Activated CD8-positive, alpha-beta memory T cell treated with anti-CD3 and anti-CD28 coated beads for 4 hours (primary cell): Measurements from ENCODE around the gene NRDC.
"Not testable (repeated sequence)": the region's sequence is repeated elsewhere in the genome, so short reads cannot be mapped to it uniquely, and the experiment has no call there.

Experiments used
- DNase-seq, 2 donors: peaks; one replicate each; pipeline ENCODE4 v3.0.0-alpha.2; 2020; ENCODE audit warnings: low read depth in 2 of 2

The NRDC gene

DNA sequence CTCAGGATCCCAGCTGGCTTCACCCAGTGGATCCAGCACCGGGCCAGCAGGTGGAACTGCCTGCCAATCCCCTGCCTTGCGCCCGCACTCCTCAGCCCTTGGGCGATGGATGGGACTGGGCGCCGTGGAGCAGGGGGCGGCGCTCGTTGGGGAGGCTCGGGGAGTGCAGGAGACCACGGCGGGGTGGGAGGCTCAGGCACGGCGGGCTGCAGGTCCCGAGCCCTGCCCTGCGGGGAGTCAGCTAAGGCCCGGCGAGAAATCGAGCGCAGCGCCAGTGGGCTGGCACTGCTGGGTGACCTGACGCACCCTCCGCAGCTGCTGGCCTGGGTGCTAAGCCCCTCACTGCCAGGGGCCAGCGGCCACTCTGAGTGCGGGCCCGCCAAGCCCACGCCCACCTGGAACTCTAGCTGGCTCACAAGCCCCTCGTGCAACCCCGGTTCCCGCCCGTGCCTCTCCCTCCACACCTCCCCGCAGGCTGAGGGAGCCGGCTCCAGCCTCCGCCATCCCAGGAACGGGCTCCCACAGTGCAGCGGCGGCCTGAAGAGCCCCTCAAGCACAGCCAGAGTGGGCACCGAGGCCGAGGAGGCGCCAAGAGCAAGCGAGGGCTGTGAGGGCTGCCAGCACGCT lies 31.1 kb downstream of the NRDC start:
- DNase-seq = no peak

DNA sequence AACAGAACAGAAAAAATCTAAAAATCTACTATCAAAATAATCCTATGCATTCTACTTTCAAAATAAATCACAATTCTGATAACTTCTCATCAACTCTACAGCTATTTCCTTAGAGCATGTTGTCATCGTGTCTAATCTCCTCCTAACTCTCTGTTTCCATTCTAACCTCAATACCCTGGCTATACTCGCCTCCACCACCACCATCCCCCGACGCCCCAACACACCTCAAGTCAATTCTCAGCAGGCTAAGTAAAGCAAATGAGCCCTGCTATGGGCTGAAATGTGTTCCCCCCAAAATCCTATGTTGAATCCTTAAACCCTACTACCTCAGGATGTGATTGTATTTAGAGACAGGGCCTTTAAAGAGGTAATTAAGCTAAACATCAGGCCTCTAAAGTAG lies 34.6 kb downstream of the NRDC start:
- DNase-seq = no peak

DNA sequence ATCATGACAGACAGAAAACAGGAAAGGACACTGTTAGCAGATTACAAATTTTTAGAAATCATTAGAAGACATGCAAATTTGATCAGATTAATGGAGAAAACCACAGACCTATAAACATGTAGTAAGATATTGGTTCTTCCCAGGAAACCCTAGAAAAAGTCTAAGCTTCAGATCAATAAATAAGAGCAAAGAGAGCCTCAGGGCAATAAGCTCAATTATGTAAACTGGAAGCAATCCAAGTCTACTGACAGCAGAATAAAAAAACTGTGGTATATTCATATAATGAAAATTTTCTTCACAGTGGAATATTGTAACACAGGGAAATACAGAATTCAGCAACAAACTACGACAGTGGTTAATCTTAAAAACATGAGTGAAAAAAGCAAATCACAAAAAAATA lies 36.3 kb downstream of the NRDC start:
- DNase-seq = no peak

DNA sequence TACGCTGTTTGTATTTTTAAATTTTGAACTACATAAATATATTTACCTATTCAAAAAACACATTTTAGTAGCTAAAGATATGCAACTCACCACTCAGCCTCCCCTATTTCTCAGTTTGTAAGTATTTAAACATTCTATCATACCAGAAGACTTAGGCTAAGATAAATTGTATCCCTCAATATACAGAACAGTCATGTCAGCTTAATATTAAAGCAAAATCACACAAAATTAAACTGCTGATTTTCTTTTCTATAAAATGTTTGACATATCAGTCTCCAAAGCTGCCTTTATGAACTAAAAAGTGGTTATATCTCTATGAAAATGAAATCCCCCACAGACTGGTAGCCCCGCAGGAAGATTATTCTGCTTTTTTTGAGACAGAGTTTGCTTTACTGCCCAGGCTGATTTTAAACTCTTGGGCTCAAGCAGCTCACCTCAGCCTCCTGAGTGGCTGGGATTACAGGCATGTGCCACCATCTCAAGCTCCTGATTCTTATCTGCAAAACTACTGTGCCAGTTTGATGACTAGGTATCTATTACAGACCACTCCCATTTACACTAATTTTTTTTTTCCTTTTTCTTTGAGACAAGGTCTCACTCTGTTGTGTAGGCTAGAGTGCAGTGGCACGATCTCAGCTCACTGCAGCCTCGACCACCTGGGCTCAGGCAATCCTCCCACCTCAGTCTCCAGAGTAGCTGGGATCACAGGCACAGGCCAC lies 37.6 kb downstream of the NRDC start:
- no peak for DNase-seq

DNA sequence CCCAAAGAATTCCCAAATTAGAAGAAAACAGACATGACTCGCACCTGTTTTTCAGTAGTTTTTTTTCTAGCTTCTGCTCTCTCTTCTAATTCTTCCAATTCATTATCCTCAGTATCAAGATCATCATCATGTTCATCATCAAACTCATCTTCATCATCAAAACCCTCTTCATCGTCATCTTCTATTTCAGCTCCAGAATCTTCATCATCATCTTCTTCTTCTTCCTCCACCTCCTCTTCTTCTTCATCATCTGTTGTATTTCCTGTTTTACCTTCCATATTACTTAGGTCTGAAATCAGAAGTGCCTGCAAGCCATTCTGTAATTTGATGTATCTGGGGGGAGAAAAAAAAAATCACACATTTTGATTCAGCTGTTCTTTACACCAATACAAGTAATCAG lies 38.3 kb downstream of the NRDC start:
- no peak for DNase-seq

DNA sequence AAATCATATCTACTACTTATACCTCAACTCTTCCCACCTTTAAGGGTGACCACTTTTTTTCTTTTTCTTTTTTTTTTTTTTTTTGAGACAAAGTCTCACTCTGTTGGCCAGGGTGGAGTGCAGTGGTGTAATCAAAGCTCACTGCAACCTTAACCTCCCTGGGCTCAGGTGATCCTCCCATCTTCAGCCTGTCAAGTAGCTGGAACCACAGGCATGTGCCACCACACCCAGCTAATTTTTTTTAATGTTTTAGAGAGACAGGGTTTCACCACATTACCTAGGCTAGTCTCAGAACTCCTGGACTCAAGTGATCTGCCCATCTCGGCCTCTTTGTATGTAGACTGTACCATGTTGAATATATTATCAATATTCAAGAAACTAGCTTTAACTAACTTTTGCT lies 39.4 kb downstream of the NRDC start:
- DNase-seq = no peak

DNA sequence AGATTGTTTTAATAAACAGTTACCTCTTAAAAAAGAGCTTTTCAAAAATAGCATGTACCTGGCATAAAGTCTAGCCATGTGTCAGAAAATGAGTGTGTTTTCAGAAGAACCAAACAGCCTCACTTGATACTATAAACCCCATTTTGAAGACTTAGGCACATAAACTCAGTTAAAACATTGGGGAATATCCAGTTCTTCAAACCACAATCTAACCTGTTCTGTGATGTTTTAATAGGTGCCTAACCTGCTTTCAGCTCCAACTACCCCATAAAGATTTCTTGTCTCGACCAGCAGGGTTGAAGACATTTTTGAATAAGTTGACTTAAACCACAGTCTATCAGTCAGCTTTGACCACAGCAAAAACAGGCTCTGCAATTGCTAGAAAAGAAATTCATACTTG lies 41.3 kb downstream of the NRDC start:
- no peak for DNase-seq

DNA sequence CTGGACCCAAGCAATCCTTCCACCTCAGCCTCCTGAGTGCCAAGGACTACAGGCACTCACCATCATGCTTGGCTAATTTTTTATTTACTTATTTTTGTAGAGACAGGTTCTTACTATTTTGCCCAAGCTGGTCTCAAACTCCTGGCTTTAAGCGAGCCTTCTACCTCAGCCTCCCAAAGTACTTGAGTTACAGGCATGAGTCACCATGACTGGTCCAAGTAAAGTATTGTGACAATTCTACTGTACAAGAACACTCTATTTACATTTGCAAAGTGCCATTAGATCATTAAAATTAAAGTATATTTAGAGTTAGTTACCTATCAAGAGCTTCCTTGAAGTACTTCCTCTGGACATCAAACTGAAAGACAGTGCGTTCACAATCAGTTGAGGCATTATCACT lies 44.8 kb downstream of the NRDC start:
- DNase-seq = no peak

DNA sequence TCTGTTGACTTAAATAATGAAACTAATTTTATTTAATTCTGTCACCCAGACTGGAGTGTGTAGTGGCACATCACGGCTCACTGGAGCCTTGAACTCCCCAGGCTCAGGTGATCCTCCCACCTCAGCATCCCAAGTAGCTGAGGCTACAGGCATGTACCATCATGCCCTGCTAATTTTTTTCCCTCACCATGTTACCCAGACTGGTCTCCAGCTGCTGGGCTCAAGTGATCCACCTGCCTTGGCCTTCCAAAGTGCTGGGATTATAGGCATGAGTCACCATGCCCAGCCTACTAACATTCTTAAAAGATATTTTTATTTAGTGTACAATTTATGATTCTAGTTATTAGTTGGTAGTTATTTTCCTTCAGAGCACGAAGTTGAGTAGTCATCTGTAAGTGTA lies 49.5 kb downstream of the NRDC start:
- DNase-seq = no peak

DNA sequence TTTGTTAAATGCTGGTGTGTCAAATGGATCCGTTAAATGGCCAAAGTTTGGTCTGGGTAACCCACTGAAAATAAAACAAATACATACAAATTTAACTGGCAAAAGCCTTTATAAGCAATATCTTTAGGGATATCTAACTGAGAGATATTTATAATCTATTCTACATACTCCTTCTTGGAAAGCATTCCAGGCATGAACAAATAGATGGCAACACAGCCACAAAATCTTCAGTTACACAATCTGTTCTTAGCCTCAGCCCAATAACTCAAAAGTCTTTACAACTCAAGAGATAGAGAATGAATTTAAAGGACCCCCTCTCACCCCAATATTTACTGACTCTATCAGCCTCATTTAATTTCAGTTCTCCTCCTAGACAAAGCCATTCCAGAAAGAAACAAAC lies 58.7 kb downstream of the NRDC start:
- no peak for DNase-seq

DNA sequence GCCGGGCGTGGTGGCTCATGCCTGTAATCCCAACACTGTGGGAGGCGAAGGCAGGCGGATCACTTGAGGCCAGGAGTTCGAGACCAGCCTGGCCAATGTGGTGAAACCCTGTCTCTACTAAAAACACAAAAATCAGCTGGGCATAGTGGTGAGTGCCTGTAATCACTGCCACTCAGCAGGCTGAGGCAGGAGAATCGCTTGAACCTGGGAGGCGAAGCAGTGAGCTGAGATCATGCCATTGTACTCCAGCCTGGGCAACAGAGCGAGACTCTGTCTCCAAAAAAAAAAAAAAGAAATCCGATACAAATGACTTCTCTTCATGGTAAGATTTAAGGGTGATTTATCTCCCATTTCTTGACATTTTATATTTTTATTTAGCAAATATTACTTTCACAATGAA lies 59.5 kb downstream of the NRDC start:
- DNase-seq = not testable (repeated sequence)

DNA sequence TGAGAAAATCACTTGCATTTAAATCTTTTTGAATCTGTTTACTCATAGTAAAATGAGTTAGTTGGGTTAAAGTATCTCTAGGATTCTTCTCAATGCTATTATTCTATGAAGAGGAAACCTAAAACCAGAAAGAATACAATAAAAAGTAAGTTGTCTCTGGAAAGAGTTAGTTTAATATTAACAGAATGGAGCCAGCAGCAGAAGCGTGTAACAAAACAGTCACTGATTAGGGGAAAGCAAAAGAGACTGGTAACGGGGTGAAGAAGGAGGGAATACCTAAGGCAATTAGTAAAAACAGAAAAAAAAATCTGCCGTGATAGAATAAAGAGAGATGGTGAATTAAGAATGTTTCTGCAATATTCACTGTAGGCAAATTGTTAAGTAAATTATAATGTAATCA lies 60.0 kb downstream of the NRDC start:
- no peak for DNase-seq

DNA sequence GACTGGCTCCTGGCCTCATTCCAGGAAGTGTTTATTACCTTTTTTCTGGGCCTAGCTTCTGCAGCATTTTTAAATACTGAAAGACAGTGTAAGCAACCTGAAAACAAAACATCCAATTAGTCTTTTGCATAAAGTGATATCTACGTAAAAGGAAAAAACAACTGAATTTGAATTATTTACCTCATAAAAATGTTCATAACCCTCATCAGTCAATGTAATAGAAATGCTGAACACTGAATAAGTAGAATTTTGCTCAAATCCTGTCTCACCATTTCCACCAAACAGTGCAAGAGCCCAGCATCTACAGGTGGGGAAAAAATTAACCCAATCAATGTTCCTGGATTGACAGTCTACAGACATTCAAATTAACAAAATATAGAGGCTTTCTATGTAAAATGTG lies 64.0 kb downstream of the NRDC start:
- DNase-seq = no peak

DNA sequence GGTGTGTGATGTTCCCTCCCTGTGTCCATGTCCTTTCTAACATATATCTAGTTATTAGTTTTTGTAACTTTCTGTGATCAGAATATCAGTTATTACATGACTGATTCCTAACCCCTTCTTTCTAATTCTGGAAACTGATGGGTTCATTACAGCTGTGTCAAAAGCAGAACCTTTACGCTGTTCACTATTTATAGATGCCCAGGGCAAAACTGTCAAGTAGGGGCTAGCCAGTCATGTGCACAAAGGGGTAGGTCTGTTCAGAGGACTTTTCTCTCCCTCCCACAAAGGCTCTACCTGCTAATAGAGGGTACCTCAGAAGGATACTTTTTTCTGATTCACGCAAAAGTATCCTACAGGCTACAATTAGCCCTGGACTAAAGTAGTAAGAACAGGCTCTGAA lies 79.2 kb downstream of the NRDC start:
- no peak for DNase-seq

DNA sequence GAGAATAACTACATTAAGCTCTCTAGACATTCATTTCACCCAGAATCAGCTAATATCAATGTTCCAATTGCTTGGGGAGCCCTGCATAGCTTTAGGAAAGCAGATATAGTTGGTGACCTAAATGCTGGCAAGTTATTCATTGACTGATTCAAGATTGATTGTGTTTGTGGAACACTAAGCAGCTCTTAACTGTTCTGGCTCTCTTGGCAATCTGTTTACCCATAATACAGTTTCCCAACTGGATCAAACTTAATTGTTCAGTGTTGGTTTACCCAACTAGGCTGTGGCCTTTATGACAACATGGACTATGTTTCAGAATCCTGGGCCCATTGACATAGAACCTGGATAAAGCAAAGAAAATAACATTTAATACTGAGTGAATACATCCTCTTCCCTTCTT lies 83.7 kb downstream of the NRDC start:
- DNase-seq = no peak

DNA sequence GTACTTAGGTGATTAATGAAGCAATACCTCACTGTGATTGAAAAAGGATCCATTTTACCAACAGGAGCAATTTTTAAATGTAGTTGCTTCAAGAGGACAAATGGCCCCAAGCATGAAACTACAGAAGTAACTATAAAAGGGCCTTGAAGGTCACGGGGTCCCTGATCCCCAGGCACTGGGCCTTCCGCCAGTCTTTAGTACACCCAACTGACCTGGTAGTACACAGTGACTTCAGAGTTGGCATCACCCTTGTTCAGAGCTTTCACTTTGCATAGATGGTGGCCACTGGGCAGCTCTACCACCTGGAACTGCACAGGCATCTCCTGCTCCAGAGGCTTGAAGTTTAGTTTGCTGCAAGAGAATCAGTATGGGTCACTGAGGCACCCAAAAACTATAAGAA lies 84.3 kb downstream of the NRDC start:
- DNase-seq = no peak

DNA sequence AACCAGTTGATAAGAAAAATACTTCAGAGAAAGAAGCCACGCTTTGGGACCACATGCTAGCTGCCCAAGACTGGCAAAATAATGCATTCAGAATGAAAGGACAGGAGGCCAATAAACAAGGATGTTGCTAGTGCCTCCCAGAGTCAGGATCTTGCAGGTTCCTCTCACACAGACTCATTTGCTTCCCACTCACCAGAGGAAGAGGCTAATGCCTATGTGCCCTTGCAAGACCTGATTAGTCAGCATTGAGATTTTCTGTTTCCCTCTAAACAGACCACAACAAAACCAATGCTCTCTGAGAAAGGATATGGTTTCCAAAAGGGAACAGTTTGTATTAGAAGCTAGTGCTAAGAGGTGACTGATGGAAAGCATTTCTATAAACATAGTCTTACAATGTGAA lies 85.7 kb downstream of the NRDC start:
- DNase-seq = no peak

DNA sequence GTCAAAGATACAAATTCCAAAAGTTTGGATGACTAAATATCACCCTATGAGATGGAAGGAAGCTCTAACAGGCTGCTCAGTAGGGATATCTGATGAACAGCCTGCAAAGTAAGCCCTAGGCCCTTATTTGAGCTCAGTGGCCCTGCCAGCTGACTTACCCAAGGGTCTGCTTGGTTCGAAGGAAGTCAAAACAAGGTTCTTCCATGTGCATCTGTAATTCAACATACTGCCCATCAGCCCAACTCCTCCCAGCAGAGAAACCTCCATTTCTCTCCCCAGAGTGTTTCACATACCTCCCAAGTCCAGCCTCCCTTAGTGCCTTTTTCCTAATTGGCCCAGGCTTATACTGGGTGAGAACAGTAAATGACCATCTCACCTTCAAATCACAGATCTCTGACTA lies 86.6 kb downstream of the NRDC start:
- DNase-seq = no peak

DNA sequence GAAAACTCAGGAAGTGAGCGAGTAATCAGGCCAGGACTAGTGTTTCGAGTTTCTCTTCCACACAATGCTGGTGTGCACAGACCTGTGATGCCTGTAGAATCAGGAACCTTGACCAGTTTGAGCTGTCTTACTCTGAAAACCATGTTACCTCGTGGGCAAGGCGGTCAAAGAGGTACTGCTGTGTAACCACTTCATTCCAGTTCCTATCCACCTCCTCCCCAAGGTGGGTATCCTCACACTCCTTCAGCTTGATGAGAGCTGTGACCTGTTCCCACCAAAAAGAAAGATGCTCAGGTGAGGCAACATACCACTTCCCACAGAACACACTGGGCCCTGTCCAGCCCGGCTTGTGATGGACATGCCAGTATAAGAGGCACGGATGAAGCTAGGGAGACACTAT lies 88.1 kb downstream of the NRDC start:
- DNase-seq = no peak

DNA sequence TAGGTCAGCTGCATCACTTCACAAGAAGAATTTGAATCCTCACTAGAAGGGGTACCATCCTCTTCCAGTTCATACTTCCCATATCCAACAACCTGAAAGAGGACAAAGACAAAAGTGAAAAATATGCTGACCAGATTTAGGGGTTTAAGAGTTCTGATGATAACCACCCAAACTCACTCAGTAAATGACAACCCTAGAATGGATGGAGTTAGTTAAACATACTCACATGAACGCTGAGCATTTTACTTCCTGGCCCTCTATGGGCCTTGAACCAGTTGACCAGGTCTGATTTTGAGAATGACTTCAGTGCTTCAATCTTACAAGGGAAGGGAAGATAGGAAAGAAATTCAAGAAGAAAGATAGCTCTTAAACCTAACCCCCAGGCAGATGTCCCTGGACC lies 89.2 kb downstream of the NRDC start:
- DNase-seq = no peak

DNA sequence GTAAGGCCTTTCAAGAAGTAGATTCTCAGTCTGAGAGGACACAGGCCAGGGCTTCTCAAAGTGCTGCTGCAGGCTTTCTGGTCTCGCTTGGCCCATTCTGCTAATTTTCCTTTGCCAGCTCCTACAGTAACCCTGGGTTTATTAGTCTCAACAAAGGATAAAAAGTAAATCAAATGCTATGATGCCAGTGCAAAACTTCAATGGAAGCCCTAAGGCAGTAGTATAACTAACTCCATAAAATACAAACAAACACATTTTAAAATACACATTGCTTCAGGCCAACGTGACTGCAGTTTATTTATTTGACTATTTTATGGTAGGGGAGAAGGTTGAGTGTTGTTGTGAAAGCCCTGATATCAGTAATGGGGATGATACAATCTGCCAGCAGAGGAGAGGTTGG lies 89.6 kb downstream of the NRDC start:
- no peak for DNase-seq

DNA sequence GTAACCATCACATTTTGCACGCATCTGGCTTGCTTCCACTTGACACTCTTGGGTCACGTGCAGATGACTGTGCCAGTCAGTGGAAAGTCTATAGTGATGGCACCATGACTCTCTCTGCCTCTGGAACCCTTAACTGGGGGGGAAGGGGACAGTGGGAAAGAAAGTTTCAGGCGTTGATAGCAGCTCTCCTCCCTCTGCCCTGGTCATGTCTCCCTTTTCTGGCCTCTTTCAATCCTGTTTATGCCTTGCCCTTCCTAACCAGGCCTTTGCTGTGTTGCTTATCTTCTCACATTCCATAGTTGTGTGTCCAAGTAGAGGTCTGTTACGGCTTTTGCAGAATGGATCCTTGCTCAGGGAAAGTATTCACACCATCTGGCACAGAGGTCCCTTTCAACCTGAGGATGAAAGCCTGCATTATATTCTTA lies 93.5 kb downstream of the NRDC start:
- no peak for DNase-seq

DNA sequence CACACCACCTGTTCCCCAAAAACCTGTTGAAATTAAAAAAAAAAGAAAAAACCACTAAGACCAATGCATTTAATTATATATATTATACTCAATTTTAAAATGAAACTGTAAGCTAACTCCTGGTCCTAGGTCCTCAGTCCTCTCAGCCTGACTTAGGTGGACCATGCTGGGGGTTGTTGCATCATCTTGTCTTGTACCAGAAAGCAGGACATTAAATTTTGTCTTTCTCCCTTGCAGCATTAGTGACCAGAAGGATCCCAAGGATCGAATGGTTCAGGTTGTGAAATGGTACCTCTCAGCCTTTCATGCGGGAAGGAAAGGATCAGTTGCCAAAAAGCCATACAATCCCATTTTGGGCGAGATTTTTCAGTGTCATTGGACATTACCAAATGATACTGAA lies 97.6 kb downstream of the NRDC start:
- no peak for DNase-seq

DNA sequence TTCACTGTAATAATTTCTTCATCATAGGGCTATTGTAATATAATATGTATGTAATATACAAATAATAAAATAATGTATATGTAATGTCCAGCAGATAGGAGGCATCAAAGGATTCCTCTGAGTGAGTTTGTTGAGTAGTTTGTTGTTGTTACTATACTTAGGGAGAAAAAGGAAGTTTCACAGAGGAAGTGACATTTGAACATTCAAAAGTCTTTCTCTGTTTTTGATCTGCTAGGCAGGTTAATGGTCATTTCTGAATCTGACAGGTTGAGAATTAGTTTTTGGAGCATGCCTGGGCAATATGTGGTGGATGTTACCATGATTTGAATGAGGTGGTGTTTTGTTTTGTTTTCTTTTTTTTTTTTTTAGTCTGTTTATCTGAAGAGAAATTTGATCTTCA lies 102.1 kb downstream of the NRDC start:
- DNase-seq = no peak
